GM19043 (cell line): Measurements from ENCODE around the gene TRPM3.

Experiments
- ATAC-seq: cut with Tn5 transposase; IDR thresholded peaks from one replicate; pipeline ENCODE4 v1.9.1; 2021; ENCODE audit warnings: low read depth; ENCODE audit not compliant: unreplicated experiment

Gene TRPM3

DNA sequence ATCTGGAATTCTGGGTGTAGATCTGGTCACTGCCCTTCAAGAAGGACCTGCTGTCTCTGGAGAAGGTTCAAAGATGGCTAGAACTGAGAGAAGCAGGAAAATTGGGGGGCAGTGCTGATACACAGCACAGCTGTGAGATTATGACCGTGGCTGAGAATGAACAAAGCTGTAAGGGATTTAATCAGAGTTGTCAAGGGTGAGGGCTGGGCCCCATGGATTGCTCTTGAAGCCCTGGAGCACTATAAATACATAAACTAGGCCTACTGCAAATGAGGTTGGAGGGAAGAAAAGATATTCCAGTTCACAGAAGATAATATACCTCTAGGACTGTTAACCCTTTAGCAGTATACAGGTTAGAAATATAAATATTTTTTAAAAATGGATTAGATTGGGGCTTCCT, 620.6 kb downstream of the TRPM3 start:
- ATAC-seq: no peak

DNA sequence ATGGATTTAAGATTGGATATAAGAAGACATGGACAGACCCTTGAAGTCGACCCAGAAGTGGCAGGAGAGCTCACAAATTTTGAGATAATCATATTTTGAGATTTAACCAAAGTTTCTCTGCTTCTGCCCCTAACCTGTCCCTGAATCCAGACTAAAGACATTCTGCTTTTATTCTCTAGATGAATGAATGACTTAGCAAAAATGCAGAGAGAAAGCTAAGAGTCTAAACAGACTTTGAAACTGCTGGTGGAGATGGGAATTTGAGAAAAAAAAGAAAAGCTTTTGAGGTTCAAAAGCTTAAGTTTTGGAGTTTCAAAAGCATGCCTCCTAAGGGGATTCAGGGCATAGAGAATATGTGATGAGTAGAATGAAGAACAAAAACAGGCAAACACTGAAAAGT, 621.8 kb downstream of the TRPM3 start:
- ATAC-seq: no peak

DNA sequence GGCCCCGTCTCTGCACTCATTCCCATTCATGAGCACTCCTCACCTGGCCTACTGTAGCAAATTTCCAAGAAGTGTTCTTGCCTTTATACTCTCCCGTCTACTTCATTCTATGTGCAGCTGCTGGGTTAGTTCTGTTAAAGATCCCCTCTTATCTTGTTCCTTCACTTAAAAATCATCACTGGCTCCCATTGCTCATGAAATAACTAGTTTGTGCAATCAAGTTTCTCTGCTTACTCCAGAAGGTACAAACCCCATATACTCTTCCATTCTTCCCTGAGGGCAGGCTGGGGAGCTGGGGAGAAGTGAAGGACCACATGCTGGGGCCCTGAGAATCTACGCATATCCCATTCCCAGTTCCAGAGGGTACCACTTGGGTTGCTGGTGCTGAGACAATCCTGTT, 622.6 kb downstream of the TRPM3 start:
- ATAC-seq: no peak

DNA sequence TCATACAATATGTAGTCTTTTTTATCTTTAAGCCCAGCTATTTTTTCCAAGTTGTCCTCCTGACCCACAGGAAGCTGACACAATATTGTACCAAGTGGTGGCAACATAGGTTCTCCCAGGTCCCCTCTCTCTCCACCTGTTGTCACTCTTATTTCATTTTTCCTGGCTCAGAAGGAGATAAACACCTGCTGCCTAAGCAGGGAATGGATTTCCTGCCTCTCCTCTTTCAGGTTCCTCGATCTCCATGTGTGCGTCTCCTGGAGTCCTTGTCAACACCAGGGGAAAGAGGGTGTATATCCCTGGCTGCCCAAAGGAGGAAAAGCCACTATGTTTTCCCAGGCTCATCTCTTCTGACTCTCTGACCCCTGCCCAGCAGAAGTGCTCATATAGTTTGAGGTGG, 625.2 kb downstream of the TRPM3 start:
- no peak for ATAC-seq

DNA sequence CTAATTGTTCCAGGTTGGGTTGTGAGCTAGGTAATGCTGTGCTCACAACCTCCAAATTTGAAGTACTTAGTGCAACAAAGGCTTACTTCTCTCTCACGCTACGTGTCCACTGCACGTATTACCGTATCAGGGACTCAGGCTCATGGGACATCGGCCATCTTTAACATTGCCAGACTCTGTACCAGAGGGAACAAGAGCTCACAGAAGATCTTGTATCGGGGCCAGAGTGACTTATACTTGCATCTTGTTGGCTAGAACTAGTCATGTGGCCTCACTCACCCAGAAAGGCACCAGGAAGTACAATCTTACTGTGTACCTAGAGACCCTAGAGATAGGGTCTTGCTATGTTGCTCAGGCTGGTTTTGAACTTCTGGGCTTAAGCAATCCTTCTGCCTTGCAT, 625.9 kb downstream of the TRPM3 start:
- ATAC-seq: no peak

DNA sequence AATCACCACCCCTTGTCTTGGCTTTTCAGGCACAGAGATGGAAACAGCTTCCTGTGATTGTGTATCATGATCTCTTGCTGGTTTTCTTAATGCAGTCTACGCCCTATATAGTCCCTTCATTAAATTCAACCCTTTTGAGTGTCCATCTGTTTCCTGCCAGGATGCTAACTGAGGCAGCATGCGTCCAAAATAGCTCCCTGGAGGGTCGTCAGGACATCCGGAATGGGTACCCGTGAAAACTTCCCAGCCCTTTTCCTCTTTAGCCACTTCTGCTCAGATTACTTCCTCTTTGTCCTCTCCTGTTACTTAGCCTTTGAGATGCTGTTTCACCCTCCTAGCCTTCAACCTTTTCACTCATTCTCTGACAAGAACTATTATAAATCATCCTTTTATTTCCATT, 627.2 kb downstream of the TRPM3 start:
- no peak for ATAC-seq

DNA sequence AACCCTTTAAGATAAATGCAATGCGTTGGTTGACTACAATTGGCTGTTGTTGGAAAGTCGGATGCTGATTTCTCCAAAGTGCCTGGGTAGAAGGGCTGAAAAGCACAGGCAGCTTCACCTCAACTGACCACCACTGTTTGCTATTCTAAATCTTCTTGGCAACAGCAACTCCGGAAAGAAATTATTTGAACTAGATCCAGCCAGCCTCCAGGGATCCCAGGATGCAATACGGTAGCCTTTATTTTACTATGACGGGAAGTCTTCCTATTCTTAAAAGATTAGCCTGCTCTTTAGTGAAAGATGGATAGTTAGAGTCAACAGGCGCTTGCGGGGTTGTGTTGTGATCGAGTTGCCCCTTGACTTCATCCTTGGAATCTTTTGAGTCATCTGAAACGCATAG, 628.4 kb downstream of the TRPM3 start:
- ATAC-seq: no peak

DNA sequence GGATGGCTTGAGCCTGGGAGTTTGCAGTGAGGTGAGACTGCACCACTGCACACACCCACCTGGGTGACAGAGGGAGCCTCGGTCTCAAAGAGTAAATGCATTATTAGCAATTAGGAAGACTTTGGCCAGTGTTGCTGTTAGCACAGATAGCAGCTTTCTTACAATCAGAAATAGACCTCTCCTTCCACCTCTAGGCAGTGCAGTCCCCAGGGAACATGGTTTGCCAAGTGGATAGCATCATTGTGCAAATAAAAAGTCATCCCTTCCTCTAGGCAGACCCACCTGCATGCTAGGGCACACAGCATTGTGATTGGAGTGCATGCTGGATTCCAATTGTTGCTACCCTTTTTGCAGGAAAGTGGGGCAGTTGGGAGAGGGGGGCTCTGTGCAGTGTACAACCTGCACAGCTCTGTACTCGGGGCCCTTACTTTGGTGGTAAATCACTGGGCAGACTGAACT, 629.1 kb downstream of the TRPM3 start:
- no peak for ATAC-seq

DNA sequence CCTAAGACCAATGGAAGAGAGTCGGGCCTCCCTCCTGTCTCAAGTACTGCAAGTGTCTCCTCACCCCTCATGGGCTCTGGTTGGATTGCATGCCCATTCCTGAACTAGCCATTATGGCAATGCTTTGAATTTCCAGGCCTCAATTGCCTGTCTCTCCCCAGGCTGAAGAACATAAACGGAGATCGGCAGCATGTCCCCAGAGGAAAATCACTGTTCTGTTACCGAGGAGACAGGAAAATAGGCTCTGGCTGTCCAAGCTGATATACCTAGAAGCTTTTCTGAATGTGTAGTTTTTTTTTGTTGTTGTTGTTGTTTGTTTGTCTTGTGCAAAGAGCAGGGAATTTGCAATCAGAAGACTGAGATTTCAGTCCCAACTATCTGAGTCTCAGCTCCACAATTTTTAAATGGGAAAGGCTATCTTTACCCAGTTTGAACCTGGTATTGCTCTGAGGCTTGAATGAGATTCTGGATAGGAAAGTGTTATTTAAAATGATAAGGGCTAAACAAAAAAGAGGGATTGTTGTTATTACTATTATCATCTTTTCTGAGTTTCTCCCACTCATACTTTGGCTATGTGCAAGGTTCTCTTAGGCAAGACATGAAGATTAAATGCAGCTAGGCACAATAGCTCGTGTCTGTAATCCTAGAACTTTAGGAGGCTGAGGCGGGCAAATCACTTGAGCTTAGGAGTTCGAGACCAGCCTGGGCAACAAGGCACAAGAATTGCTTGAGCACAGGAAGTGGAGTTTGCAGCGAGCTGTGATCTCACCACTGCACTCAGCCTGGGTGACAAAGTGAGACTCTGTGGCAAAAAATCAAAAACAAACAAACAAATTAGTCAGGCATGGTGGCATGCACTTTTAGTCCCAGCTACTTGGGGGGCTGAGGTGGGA, 629.7 kb downstream of the TRPM3 start:
- ATAC-seq: no peak

DNA sequence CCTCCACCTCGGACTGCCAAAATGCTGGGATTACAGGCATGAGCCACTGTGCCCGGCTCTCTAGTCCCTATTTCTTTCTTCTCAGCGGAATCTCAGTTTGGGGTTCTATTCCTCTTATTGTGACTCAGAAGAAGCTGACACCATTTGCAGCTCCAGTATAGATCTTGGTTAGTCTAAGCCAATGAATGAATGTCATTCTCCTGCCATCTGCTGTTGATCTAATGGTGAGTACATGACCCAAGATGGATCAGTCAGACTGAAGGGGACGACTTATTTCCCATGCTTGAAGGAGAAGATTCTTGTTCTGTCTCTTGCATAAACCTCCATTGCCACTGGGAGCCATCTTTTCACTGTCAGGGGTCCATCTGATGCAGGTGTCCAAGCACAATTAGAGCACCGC, 630.9 kb downstream of the TRPM3 start:
- no peak for ATAC-seq

DNA sequence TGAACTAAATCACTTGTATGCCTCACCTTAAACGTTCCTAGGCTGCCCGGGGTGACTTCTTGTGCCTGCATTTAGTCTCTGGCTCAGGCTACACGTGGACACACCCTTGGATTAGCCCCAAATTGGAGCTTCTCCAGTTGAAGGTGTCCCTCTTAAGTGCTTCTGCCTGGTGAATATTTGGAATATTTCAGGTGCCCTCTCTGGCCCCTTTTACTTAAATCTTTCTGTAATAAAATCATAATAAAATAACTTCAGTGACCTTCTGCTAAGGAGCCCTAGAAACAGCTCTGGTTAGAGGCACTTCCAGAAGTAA, 632.7 kb downstream of the TRPM3 start:
- ATAC-seq: no peak

DNA sequence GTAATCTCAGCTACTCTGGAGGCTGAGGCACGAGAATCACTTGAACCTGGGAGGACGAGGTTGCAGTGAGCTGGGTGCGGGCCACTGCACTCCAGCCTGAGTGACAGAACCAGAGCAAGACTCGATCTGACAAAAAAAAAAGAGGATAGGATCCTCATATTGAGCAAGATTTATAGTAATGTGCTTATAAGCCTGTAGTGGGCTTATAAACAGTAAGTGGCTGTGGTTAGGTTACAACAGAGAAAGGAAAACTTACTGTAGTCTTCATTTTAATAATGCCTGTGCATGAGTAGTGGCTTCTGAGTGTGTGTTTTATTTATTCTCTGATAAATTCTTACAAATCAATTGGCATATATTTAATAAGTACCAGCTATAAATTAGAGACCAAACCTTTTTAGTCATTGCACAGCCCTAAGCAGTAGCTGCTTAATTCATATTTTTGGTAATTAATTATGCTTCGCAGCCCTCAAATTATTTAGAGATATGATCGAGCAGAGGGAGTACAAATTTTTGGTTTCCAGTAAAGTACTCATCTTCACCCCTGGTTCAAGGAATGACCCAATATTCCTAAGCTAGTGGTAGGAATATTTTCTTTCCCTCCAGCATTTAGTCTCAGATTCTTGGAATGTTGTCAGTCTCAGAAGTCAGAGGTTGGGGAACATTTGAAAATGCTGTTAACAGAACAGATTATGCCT, 633.2 kb downstream of the TRPM3 start:
- ATAC-seq: no peak

DNA sequence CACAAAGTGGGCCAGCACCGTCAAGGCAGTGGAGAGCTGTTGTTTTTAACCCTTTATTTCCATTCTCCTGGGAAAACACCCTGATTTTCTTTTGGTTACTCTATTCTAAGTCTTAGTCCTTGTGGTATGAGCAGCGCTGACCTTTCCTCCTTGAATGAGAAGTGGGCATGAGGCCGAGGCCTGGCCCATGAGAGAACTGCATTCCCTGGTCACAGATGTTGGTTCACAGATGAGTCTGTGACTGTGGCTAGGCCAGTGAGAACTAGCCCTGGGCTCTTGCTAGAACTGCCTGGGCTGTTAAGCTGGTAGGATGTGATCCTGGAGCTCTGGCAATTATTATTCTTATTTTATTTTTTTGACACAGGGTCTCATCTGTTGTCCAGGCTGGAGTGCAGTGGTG, 635.3 kb downstream of the TRPM3 start:
- ATAC-seq: no peak

DNA sequence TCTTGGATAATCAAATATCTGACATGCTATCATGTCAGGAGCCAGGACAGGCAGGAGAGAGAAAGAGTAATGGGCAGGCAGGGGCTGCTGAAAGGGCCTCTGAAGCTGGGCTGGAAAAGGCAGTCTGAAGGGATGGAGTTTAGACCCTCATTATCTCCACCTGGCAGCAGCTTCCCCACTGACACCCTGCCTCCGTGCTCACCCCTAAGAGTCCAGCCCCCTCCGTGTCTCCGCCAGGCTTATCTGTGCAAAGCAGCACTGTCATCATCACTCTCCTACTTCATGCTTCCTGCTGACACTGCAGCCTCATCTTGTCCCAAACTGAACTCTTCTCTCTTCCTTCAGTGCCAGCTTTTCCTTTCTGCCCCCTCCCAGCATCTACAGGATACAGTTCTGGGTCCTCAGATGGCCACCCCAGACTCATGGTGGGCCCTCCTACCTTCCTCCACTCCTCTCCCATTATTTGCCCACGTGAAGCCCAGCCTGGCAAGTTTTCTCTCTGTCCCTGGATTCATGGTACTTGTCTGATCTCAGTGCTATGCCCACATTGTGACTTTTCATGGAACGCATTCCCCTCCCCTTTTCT, 636.1 kb downstream of the TRPM3 start:
- no peak for ATAC-seq

DNA sequence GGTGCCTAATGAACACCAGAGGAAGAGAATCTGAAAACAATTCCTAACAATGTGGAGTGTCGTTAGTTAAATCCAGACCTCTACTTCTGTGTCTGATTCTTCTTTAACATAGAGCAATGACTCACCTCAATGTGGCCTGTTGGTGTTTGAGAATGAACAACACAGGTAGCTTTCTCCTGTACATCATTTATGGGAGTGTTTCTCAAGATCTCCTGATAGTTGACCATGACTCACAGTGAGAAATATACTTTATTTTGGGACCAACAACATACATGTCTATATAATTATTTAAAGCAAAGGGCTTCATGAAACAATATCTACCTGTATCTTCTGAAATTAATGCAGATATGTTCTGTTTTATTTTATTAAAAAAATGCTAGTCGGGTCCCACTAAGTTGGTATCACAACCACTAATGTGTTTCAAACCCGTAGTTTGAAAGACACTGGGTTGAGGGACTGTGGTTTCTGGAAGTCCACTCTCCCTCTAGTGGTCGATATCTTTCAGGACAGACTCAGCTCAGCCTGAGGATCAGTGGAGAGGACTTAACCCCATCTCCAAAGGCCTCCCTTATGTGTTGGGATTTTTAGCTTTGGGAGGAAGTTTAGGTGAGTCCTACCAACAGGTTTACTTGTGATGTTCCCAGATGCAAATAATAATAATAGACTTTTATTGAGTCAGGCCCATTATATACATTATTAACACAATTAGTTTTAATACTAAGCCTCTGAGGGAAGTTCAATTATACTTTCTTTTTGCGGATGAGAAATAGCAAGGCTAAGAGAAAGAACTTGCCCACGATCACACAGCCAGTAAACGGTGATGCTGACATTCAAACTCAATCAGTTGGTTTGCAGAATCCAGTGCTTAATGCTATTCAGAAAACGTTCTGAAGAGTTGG, 636.9 kb downstream of the TRPM3 start:
- peak; percentile 89 for ATAC-seq

DNA sequence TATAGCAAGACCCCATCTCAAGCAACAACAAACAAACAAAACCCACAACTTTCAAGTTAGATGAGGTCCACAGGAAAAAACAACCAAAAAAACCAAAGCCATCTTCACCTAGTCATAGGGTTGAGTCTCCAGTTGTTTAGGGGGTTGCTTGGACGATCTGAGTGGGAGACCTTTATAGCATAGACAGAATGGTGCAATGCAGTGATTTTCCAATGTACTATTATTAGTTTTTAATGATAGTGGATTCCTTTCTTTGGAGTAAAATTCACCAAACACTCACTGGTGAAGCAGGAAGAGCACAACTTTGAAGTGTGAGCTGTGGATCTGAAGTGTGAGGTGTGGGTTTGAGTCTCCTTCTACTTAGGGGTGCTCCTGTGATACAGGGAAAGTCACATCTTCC, 640.0 kb downstream of the TRPM3 start:
- no peak for ATAC-seq

DNA sequence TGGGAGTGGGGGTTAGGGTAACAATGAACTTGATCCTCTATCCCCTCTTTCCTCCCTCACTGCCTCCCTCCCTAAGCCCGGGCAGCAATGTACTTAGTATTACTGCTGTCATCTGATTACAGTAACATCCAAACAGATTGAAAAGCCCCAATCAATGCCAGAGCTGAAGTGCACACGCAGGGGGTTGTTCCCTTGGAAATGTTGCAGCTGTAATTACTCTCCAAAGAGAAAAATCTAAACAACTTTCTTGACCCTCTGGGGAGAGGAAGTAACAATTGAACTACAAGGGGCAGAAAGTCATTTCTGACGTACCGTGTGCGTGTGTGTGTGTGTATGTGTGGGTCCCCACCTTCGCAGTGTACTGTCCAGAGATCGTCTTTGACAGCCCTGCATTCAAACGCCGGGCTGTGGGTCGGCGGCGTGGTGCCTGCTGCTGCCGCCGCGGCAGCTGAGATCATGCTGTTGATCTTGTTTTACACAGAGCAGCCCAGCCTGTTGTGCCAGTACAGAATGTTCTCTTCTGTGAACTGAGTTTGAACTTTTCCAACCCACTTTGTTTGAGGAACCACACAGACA, 640.9 kb downstream of the TRPM3 start:
- no peak for ATAC-seq

DNA sequence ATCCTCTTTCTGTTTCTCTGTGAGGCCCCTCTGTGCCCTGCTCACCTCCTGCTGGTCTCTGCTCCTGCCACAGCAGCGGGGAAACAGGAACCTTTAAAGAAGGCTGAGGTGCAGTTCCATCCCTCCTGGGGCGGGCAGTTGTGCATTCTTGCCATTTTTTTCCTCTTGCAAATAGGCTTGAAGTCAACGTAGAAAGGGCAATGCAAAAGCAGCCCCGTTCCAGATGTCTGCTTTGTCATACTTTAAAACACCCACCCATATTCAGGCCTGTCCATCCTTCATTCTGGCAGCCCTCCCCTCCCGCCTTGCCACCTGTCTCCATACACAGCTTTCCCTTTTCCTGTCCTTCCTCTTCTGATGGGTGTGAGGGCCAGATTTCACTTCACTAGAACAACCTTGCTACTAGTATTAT, 641.5 kb downstream of the TRPM3 start:
- ATAC-seq: no peak
